Iris pigment epithelial cell (primary cell): ENCODE measurements around the gene TRMO.

ENCODE experiments used
- DNase-seq: peaks from one replicate; pipeline ENCODE4 v3.0.0-alpha.2; 2011; ENCODE audit warnings: low read depth

Gene TRMO

GRCh38 chr9:97858826-97859225 lies 63.5 kb downstream of the TRMO start:
- DNase-seq = no peak

DNA sequence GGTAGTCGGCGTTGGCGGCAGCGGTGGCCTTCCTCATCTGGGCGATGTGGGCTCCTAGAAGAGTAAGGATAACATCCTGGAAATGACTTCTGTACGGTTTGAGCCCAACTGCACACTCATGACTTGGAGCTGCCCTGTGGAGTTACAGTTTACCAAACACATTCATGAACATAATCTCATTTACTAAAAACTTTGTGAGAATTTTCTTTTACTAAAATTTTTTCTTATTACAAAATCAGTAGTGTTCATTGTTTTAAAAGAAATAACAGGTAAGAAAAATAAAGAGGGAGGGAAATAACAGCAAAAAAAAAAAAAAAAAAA lies 63.9 kb downstream of the TRMO start:
- no peak for DNase-seq

DNA sequence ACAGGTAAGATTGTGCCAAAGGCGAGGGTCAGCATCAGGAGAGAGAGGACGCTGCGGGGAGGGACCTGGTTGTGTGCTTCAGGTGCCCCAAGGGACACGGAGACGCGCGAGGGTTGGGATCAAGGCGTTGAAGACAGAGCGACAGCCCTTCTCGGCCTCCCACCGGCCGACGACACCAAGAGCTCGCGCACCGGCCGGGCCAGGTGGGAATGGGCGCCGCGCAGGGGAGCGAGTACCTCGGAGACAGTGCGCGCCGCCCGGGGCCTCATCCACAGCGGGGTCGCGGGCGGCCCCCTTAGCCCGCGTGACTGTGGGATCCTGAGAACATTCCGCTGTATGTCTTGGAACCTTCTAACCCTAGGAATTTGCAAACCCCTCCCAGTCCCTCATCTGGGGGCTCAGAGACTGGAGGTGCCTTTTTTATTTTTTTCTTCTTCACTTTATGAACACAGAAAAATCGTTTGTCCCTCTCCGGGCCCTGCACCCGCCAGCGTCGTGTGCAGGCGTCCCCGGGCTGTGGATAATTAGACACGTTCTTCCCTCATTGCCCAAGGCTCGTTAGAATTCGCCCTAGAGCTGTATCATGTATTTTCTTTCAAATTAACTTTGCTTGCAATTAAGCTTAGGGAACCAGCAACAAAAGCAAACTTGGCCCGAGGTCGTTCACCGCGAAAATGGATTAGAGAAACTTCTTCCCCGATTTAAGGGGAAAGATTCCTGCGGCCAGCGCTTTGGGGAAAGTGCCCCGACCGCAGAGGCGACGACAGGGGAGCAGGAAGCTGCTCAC lies 64.5 kb downstream of the TRMO start:
- no peak for DNase-seq

- no peak for DNase-seq
Observed at GRCh38 chr9:97856857-97857605, 65.3 kb downstream of the TRMO start.

DNA sequence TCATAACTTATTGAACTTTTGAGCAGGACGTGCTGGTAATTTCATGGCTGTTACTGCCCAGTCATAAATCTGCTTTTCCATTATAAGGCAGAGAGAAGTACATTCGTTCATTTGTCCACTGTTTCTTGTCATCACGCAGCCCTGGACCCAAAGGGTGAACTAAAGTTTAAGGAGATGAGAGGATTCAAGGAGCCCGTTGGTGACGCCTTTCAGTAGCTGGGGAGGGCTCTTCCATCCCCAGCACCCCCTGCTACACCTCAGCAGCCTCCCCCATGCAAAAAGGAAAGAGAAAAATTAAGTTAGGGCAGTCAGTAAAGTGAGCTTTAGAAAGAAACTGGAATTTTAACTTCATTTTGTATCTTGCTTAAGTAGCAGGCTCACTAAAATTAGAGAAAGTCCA lies 66.4 kb downstream of the TRMO start:
- no peak for DNase-seq

- DNase-seq = no peak
Observed at GRCh38 chr9:97855486-97855875, 66.8 kb downstream of the TRMO start.

GRCh38 chr9:97854696-97855485 lies 67.4 kb downstream of the TRMO start:
- DNase-seq = no peak
